Right lobe of liver (tissue), 6 donors: ENCODE data around the gene ZNF521. TPM values are rescaled to one million over a fixed set of nuclear protein-coding genes. Genes with fewer than 3 reads are reported as not detected.

Experiments
- ATAC-seq, 4 donors: fragments of 200-7000 bp; cut with Tn5 transposase; one replicate each; pipeline ENCODE4 v1.9.1; 2020; ENCODE audit warnings: mild to moderate bottlenecking in 4 of 4, moderate library complexity in 4 of 4
- DNase-seq, 3 donors: peaks; one replicate each; pipeline ENCODE4 v3.0.0-alpha.2; 2020
- H3K27ac ChIP-seq, 3 donors: fragments of 200-600 bp; one replicate each; pipeline ENCODE4 v1.8.0; 2022
- H3K27me3 ChIP-seq, 2 donors: fragments of 200-600 bp; one replicate each; pipeline ENCODE4 v1.8.0; 2022
- H3K36me3 ChIP-seq, 4 donors: fragments of 200-600 bp; sonication (generic) in 1 of 4; one replicate each; pipeline versions ENCODE4 v1.5.1 to v1.8.0; 2017 to 2022; ENCODE audit warnings: control low read depth in 1 of 4
- H3K4me1 ChIP-seq, 4 donors: fragments of 200-600 bp; sonication (generic) in 1 of 4; one replicate each; pipeline versions ENCODE4 v1.5.1 to v1.8.0; 2017 to 2022; ENCODE audit warnings: control low read depth in 1 of 4
- H3K4me3 ChIP-seq, 3 donors: fragments of 200-600 bp; one replicate each; pipeline ENCODE4 v1.8.0; 2022
- H3K9me3 ChIP-seq, 4 donors: fragments of 200-600 bp; sonication (generic) in 1 of 4; one replicate each; pipeline versions ENCODE4 v1.5.1 to v1.8.0; 2017 to 2022; ENCODE audit warnings: control low read depth in 1 of 4
- POLR2A ChIP-seq: fragments of 450-650 bp; IDR thresholded peaks from one replicate; pipeline ENCODE4 v1.6.1; 2017; ENCODE audit warnings: antibody characterized with exemption, mild to moderate bottlenecking
- WGBS: methylation state at CpG from one replicate; pipeline ENCODE4 v1.1.6; 2018; ENCODE audit warnings: low coverage, low lambda C conversion rate; ENCODE audit not compliant: insufficient coverage; ENCODE audit errors: missing lambda C conversion rate; 5-methylcytosine and 5-hydroxymethylcytosine counted together
- intact Hi-C, 2 donors: fragments of 100-400 bp; cut with DNase I; formaldehyde crosslinking; loops; one replicate each; pipeline versions ENCODE4 v1.11.2 to v1.14.1; 2022
- total RNA-seq, 6 experiments: library from RNA; depleted of rRNA in 2 of 6; stranded (reverse); fragments of >200 nt in 2 of 6; fragmentation: NEBNext Ultra II Directional in 3 of 6; extraction: Animal tissue kit (Norgen Biotek cat#: 25700) in 3 of 6; gene quantifications; one replicate each; pipeline versions ENCODE4 v1.1.0 to v1.2.4, GENCODE V29; 2016 to 2023
- TF ChIP-seq, protein P1 (sequence below), 4 donors: fragments of 200-600 bp in 3 of 4; fragments of 450-650 bp in 1 of 4; IDR thresholded peaks; one replicate each; pipeline versions ENCODE4 v1.5.1 to v1.8.0; 2016 to 2022; ENCODE audit warnings: antibody characterized with exemption in 4 of 4, mild to moderate bottlenecking in 2 of 4
- donor health status: DM: no; HTN: yes; CAD: no.
- donor health status: DM: no; HTN: no; CAD: no.
- donor health status: DM: no; HTN: no; CAD: no.
- donor health status: DM: no; HTN: yes; CAD: no.
- donor health status: DM: no; HTN: yes; CAD: no.

The ZNF521 gene
- total RNA-seq, 6 experiments from 2014 or later: 0.31 to 2.9 (median 1.3) TPM

DNA sequence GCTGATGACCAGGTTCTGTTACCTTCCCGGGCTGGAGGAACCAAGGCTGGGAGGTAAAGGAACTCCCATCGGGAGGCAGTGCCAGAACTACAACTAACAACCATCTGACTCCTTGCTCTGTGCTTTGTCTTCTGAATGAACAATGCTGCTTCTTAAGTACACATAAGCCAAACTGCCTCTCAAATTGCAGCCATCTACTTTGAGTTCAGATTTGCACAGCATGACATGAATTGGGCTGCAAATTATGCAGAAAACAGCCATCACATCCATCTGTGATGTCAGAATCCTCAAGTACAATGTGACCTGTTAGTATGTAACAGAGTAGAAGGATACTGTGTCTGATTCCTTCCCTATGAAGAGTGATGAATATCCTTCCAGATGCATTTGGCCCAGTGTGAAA lies 290.6 kb downstream of the ZNF521 start:
- DNase-seq (no peak), ATAC-seq (no peak)
- H3K27me3 ChIP-seq: no peaks in the 10 kb centered on the region
- no peak overlapping the region for H3K4me3 ChIP-seq
- intact Hi-C loops: no loop called here
- H3K9me3 ChIP-seq: no peaks in the 10 kb centered on the region
- no peak overlapping the region for H3K27ac ChIP-seq
- no peak for TF ChIP-seq POLR2A
- TF ChIP-seq, protein P1, sequence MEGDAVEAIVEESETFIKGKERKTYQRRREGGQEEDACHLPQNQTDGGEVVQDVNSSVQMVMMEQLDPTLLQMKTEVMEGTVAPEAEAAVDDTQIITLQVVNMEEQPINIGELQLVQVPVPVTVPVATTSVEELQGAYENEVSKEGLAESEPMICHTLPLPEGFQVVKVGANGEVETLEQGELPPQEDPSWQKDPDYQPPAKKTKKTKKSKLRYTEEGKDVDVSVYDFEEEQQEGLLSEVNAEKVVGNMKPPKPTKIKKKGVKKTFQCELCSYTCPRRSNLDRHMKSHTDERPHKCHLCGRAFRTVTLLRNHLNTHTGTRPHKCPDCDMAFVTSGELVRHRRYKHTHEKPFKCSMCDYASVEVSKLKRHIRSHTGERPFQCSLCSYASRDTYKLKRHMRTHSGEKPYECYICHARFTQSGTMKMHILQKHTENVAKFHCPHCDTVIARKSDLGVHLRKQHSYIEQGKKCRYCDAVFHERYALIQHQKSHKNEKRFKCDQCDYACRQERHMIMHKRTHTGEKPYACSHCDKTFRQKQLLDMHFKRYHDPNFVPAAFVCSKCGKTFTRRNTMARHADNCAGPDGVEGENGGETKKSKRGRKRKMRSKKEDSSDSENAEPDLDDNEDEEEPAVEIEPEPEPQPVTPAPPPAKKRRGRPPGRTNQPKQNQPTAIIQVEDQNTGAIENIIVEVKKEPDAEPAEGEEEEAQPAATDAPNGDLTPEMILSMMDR (IDR thresholded peaks at IDR 0.05): no peak
- no peaks in the 10 kb centered on the region for H3K36me3 ChIP-seq
- no peaks in the 10 kb centered on the region for H3K4me1 ChIP-seq
- WGBS: 61% methylated on average over 2 of the region's 2 CpGs

DNA sequence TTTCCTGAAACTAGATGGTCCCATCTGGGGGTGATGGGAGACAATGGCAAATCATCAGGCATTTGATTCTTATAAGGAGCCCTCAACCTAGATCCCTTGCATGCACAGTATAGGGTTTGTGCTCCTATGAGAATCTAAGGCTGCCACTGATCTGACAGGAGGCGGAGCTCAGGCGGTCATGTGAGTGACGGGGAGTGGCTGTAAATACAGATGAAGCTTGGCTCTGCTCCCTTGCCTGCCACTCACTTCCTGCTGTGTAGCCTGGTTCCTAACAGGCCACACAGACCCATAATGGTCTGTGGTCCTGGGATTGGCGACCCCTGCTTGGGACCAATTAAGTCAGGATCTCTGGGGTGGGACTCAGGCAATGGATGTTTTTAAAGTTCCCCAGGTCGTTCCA lies 293.4 kb downstream of the ZNF521 start:
- Histone ChIP-seq H3K36me3 (no peaks in the 10 kb centered on the region), H3K4me3 (no peak overlapping the region), H3K27me3 (no peaks in the 10 kb centered on the region), H3K4me1 (no peaks in the 10 kb centered on the region), H3K9me3 (no peaks in the 10 kb centered on the region), H3K27ac (no peak overlapping the region)
- ATAC-seq (no peak), DNase-seq (no peak)
- WGBS: 56% methylated on average over 3 of the region's 5 CpGs
- TF ChIP-seq POLR2A: no peak
- TF ChIP-seq, protein P1 (IDR thresholded peaks at IDR 0.05): no peak
- intact Hi-C loops: no loop called here

DNA sequence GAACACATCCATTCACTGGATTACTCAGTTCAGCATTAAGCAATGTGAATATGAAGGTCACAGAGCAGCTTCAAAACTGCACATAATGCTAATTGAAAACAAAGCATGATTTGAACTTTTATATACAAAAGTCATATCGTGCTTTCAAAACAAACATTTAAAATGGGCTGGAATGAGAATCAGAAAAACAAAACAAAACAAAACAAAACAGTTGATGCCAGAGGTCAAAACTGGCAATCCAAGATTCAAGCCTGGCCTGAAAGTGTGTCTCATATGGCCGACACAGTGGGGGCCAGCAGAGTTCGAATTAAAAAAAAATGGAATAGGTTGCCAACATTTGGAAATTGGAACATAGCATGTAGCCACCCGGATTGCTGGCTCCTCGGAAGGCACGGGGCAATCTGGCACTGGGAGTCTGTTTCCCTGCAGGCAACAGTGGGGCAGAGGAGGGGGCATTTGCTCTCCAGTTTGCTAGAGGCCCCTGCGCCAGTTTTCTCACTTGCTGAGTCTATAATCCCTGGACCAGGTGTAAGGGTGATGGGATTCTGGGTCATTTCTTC lies 294.4 kb downstream of the ZNF521 start:
- Histone ChIP-seq H3K27ac (no peak overlapping the region), H3K27me3 (no peaks in the 10 kb centered on the region), H3K36me3 (no peaks in the 10 kb centered on the region), H3K9me3 (no peaks in the 10 kb centered on the region), H3K4me1 (no peaks in the 10 kb centered on the region), H3K4me3 (no peak overlapping the region)
- ATAC-seq (no peak), DNase-seq (no peak)
- TF ChIP-seq POLR2A: no peak
- TF ChIP-seq, protein P1 (IDR thresholded peaks at IDR 0.05): no peak
- WGBS: 55% methylated on average over 7 of the region's 7 CpGs
- intact Hi-C loops: no loop called here

DNA sequence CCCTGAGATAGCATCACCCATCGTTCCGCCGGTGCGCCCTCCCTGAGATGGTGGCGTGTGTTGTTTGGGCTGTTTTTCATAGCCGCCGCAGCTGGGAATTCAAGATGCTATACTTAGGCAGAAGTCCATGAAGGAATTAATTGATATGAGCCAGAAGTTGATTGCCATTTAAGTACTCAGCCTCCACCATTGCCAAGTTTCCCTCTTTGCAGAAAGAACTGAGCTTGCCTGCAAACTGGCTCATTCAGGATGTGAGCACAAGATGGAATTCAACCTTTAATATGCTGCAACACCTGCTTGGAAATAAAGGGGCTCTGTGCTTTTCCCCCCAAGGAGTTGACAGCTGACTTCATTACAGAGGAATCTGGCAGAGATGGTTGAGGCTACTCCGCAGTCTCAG lies 295.5 kb downstream of the ZNF521 start:
- no peaks in the 10 kb centered on the region for H3K27me3 ChIP-seq
- no peak overlapping the region for H3K4me3 ChIP-seq
- DNase-seq (no peak), ATAC-seq (no peak)
- no peaks in the 10 kb centered on the region for H3K4me1 ChIP-seq
- 74% methylated on average over 6 of the region's 8 CpGs for WGBS
- H3K36me3 ChIP-seq: no peaks in the 10 kb centered on the region
- H3K27ac ChIP-seq: no peak overlapping the region
- H3K9me3 ChIP-seq: no peaks in the 10 kb centered on the region
- intact Hi-C loops: no loop called here
- no peak for TF ChIP-seq POLR2A
- TF ChIP-seq, protein P1 (IDR thresholded peaks at IDR 0.05): no peak

DNA sequence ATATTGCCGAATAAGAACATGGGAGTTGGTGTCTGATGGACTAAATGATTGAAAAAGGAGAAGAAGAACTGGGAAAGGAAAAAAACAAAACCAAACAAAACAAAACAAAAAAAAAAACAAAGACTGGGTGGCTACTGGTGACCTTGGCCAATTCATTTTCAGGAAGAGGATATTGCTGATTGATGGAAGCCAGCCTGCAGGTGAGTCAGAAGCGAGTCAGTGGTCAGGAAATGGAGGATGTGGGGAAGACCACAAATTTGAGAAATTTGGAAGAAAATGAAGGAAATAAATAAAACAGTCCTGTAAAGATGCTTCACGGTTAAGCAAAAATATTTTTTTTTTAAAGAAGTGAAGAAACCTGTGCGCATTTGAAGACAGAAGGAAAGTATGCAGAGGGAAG lies 296.9 kb downstream of the ZNF521 start:
- H3K4me3 ChIP-seq: no peak overlapping the region
- H3K9me3 ChIP-seq: no peaks in the 10 kb centered on the region
- no peak for ATAC-seq
- no peak overlapping the region for H3K27ac ChIP-seq
- DNase-seq: no peak
- H3K36me3 ChIP-seq: no peaks in the 10 kb centered on the region
- no peaks in the 10 kb centered on the region for H3K27me3 ChIP-seq
- TF ChIP-seq, protein P1 (IDR thresholded peaks at IDR 0.05): no peak
- intact Hi-C loops: no loop called here
- H3K4me1 ChIP-seq: no peaks in the 10 kb centered on the region
- 56% methylated on average over 4 of the region's 4 CpGs for WGBS
